Activated T-cell treated with anti-CD3 and anti-CD28 coated beads for 24 hours (primary cell): ENCODE data around the gene SH3RF2.
"Not testable (repeated sequence)": the region's sequence is repeated elsewhere in the genome, so short reads cannot be mapped to it uniquely, and the experiment has no call there.

Experiments
- DNase-seq: peaks from one replicate; pipeline ENCODE4 v3.0.0-alpha.2; 2020; ENCODE audit warnings: low read depth

Gene SH3RF2

DNA sequence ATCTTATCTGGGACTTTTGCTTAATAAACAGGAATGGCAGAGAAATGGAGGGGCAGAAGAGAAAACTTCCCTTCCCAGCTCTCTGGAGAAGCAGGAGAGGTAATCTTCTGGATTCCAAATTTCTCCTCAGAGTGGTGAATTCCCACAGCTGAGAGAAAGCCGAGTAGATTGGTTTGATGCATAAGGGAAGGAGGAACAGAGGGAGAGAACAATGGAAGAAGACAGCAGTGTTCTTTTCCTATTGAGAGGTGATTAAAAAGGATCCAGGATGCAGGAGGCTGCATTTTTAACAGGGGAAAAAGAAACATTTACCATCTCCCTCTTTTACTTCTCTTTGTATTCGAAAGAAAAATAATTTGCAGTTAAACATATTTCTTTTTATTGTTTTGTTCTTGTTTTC, 13.1 kb downstream of the SH3RF2 start:
- DNase-seq: no peak

GRCh38 chr5:145951071-145951470, 14.7 kb downstream of the SH3RF2 start:
- no peak for DNase-seq

GRCh38 chr5:145953202-145953601, 16.8 kb downstream of the SH3RF2 start:
- no peak for DNase-seq

GRCh38 chr5:145954140-145954539, 17.8 kb downstream of the SH3RF2 start:
- not testable (repeated sequence) for DNase-seq

DNA sequence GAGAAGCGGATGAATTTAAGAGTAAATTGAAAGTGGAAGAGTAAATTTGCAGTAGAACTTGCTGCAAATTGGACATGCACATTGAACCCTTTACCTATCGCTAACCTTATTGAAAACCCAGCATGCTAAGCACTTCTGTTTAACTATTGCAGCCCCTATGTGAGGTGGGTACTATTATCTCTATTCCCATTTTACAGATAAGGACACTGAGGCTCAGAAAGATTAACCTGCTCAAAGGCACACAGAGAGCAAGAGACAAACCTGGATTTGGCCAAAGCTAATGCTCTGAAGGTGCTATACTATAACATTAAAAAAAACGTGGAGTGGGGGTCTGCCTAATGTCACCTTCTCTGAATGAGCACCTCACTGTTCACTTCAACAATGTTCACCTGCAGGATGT, 21.0 kb downstream of the SH3RF2 start:
- no peak for DNase-seq

DNA sequence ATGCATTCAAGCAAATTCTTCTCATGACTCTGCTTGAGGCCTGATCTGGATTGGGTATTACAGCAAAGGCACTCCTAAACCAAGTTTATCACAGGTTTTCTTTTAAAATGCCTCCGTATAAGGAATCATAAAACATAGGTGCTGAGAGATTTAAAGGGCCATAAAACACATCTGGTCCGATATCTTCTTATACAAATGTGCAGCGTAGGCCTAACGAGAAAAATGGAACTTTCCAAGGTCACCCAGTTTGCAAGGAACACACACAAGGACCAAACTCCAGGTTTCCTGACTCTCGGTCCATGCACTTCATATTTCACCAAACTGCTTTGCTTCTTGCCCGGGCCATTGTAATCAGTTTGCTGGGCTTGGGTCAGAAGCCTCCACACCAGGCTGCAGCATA, 22.1 kb downstream of the SH3RF2 start:
- DNase-seq: no peak

- no peak for DNase-seq
These were observed 23.8 kb downstream of the SH3RF2 start for GRCh38 chr5:145960166-145960565.

GRCh38 chr5:145960848-145961600, 24.6 kb downstream of the SH3RF2 start:
- no peak for DNase-seq

DNA sequence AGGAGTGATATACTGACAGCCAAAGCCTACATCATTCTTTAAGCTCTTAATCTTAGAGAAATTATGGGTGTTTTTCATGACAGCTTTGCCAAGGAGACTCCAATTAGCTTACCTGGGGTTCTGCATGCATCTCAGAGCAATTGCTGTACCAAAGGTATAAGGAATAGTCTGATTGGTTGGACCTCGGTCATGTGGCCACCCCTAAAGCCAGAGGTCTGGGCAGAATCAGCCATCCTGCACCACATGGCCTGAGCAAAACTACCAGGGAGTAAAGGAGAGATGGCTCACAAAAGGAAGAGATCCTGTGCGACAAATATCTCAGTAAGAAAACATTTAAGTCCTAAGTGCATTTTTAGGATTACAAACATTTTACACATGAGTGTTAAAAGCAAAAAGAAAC, 25.6 kb downstream of the SH3RF2 start:
- DNase-seq: no peak

DNA sequence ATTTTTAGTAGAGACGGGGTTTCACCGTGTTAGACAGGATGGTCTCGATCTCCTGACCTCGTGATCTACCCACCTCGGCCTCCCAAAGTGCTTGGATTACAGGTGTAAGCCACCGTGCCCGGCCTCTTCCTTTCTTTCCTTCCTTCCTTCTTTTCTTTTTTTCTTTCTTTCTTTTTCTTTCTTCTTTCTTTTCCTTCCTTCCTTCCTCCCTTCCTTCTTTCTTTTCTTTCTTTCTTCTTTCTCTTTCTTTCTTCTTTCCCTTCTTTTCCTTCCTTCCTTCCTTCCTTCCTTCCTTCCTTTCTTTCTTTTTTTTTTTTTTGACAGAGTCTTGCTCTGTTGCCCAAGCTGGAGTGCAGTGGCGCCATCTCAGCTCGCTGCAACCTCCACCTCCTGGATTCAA, 27.6 kb downstream of the SH3RF2 start:
- not testable (repeated sequence) for DNase-seq

- DNase-seq: no peak
These were observed 29.4 kb downstream of the SH3RF2 start for GRCh38 chr5:145965804-145966203.

DNA sequence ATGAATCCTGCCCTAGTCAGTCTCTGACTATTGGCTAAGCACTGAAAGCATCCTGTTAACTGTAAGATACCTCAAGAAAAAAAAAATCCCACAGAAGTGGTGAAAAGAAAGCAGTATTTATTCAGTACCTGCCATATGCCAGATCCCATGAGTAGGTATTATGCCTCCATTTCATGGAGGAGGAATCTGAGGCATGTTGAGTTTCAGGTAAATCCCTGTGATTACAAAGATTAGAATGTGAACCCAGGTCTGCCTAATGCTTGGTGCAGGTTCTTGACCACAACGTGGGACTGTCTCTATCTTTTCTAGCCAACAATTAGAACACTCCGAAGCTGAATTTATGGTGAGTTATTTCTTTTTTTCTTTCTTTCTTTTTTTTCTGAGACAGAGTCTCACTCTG, 30.9 kb downstream of the SH3RF2 start:
- DNase-seq: no peak

DNA sequence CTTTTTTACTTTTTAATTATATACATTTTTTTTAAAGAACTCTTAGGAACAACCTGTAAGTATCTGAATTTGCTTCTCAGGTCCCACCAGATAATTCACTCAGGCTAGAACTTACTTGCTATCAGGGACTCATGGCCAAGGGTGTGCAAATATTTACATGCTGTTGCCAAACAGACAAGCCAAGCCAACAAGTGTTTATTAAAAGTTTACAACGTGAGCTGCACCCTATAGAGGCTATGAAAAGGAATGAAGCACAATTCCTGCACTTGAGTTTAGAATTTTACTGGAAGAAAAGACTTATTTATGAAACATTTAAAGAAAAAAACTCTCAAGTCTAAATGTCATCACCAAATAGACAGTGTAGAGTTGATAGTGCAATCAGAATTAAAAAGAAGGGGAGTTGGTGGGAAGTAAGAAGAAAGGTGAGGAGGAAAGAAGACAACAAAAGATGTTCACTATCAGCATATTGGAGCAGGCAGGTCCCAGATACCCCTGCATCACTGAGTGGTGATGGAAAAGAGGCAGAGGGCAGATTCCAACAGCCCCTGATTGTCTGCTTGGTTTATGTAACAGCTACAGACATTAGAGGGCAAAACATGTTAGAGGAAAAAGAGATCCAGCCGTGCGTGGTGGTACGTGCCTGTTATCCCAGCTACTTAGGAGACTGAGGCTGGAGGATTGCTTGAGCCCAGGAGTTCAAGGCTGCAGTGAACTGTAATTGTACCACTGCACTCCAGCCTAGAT, 32.8 kb downstream of the SH3RF2 start:
- no peak for DNase-seq

GRCh38 chr5:145969714-145970092, 33.3 kb downstream of the SH3RF2 start:
- DNase-seq: no peak

DNA sequence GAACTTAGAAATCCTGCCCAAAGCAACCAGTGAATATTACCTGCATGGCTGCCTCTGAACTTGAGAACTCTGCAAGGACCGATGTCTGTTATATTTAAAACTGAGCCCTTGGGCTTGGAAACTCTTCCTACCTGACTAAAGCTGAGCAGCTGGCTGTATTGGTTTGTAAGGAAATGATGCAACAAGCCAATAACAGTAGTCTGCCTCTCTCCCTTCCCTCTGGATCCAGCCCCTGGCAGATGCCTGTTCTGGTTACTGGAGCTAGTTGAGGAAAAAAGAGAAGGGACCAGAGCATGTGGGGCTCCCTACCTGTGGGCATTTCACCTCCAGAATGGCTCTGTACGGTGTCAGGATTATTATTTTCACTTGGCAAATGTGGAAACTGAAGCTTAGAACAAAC, 34.7 kb downstream of the SH3RF2 start:
- no peak for DNase-seq

GRCh38 chr5:145971701-145972100, 35.3 kb downstream of the SH3RF2 start:
- DNase-seq: no peak

- DNase-seq: no peak
These were observed 38.6 kb downstream of the SH3RF2 start for GRCh38 chr5:145975001-145975360.

DNA sequence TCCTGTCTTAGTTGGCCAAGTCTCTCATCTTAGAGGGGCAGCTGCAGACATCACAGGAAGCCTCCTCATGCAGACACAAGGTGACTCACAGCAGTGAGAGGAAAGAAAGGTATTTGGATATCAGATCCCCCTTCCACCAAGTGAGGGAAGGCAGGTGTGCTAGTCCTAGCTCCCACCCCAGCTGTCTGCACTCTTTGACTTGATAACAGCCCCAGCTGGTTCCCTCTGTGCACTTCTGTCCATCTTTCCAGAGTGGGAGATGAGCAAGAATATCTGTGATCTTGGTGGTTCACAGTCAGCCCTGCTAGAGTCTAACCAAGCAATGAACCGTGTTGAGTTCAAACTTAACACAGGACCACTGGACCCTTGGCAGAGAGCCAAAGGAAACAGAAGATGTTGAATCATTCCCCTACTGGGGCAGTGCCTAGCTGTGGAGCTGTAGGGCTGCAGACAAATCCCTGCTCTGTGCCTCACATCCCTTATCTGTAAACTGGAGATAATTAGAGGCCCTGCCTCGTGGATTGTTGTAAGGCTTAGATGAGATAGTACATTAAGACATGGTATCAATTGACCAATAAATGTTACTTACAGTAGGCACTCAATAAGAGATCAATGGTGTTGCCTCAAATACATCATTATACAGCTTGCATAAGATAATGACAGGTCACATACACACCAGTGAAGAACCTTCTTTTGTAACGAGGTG, 39.1 kb downstream of the SH3RF2 start:
- no peak for DNase-seq

GRCh38 chr5:145976431-145977155, 40.2 kb downstream of the SH3RF2 start:
- DNase-seq: no peak

DNA sequence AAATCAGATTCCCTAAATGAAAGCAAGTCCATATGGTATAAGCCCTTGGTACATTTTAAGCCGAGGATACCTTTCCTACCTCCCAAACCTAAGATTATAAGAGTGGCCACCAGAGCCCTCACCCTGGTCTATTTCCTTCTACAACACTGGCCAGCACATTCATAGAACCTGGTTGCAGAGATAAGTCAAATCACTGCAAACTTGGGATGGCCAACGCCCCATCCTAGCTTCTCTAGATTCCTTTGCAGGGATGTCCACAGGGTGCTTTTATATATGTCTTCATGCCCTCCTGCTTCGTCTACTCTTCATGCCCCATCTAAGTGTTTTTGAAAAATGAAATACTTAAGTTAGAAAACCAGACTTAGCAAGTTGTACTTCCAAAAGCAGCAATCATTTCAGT, 41.8 kb downstream of the SH3RF2 start:
- DNase-seq: no peak

- no peak for DNase-seq
These were observed 42.3 kb downstream of the SH3RF2 start for GRCh38 chr5:145978708-145979107.
